HepG2 (cell line): ENCODE results near the gene MDH2. TPM values are rescaled to one million over a fixed set of nuclear protein-coding genes. Genes with fewer than 3 reads are reported as not detected.
A peak's percentile ranks its signal among the peaks of the same experiment; 100 is the strongest.
"Not testable (repeated sequence)": the region's sequence is repeated elsewhere in the genome, so short reads cannot be mapped to it uniquely, and the experiment has no call there.

ENCODE experiments used
- ATAC-seq: fragments of 200-7000 bp; cut with Tn5 transposase; 3 replicates; pipeline ENCODE4 v1.9.1; 2020; ENCODE audit warnings: mild to moderate bottlenecking, moderate library complexity
- BruUV-seq: library from RNA; stranded (reverse); fragments of 400-500 nt; replicated peaks from 2 replicates; lab custom pipeline; 2021; lab: Mats Ljungman, UMichigan
- CTCF ChIA-PET: fragments of 300-600 bp; formaldehyde crosslinking; extraction: SDS; loops from one replicate; lab custom pipeline; 2021; ENCODE audit warnings: low total read pairs, inconsistent platforms, low intra/inter-chr PET ratio; lab: Yijun Ruan, JAX
- POLR2A ChIA-PET: fragments of 350-600 bp; sonication (Branson Sonifier 250); formaldehyde crosslinking; loops from one replicate; lab custom pipeline; 2020; ENCODE audit warnings: antibody characterized with exemption, inconsistent platforms; lab: Yijun Ruan, JAX
- DNase-seq: peaks from one replicate; pipeline ENCODE4 v3.0.0-alpha.2; 2015; ENCODE audit warnings: low spot score
- FAIRE-seq: peaks from 3 replicates; lab custom pipeline; 2011; peaks lifted over from hg19 to GRCh38; lab: Jason Lieb, UNC
- H2AFZ ChIP-seq: one replicate; pipeline ENCODE4 v1.6.1; 2011; ENCODE audit warnings: low read length, inconsistent platforms
- H3K27ac ChIP-seq: fragments of 300-600 bp; 3 replicates; pipeline ENCODE4 v1.8.0; 2011; ENCODE audit warnings: mixed run types, mild to moderate bottlenecking, mixed read lengths, low read length, inconsistent platforms; ENCODE audit not compliant: insufficient read depth; ENCODE audit errors: extremely low read length
- H3K27me3 ChIP-seq, 2 experiments: fragments of 200-600 bp in 1 of 2; 2 replicates in 1 of 2; 3 replicates in 1 of 2; pipeline versions ENCODE4 v1.6.0 to v1.8.0; 2011; ENCODE audit warnings: low read length in 2 of 2, mild to moderate bottlenecking in 2 of 2, moderate library complexity in 2 of 2, inconsistent platforms in 1 of 2; ENCODE audit not compliant: insufficient read depth in 2 of 2, control insufficient read depth in 1 of 2
- H3K36me3 ChIP-seq, 2 experiments: fragments of 200-600 bp in 1 of 2; replicated peaks in 1 of 2; 2 replicates in 1 of 2; 3 replicates in 1 of 2; pipeline versions ENCODE4 v1.5.1 to v1.8.0; 2011; ENCODE audit warnings: low read length in 2 of 2, inconsistent platforms in 1 of 2; ENCODE audit not compliant: insufficient read depth in 2 of 2, control insufficient read depth in 1 of 2
- H3K4me1 ChIP-seq: 2 replicates; pipeline ENCODE4 v1.5.1; 2012; ENCODE audit warnings: low read length, inconsistent platforms; ENCODE audit not compliant: insufficient read depth
- H3K4me2 ChIP-seq: 2 replicates; pipeline ENCODE4 v1.6.0; 2011; ENCODE audit warnings: low read depth, low read length, inconsistent platforms
- H3K4me3 ChIP-seq, 3 experiments: fragments of 200-600 bp in 1 of 3; sonication (generic), shearing (Covaris generic) in 1 of 3; replicated peaks in 1 of 3; 2 replicates each; pipeline ENCODE4 v1.5.1; 2011 to 2016; ENCODE audit warnings: low read length in 3 of 3, inconsistent platforms in 2 of 3, low read depth in 2 of 3, mild to moderate bottlenecking in 2 of 3, control low read depth in 1 of 3, mixed read lengths in 1 of 3; ENCODE audit not compliant: insufficient read depth in 1 of 3
- H3K79me2 ChIP-seq: one replicate; pipeline ENCODE4 v1.6.1; 2011; ENCODE audit warnings: low read length, inconsistent platforms; ENCODE audit not compliant: insufficient read depth
- H3K9ac ChIP-seq: 2 replicates; pipeline ENCODE4 v1.6.0; 2011; ENCODE audit warnings: mild to moderate bottlenecking, low read depth, low read length, inconsistent platforms; ENCODE audit not compliant: insufficient read depth
- H3K9me3 ChIP-seq: 2 replicates; pipeline ENCODE4 v1.5.1; 2012; ENCODE audit warnings: mild to moderate bottlenecking, low read length
- H4K20me1 ChIP-seq: 2 replicates; pipeline ENCODE4 v1.6.0; 2011; ENCODE audit warnings: inconsistent platforms, mild to moderate bottlenecking, low read length, moderate library complexity; ENCODE audit not compliant: insufficient read depth
- ZNF121 ChIP-seq: sonication (generic); formaldehyde crosslinking; IDR thresholded peaks from 2 replicates; pipeline ENCODE4 v1.5.0; 2020; ENCODE audit warnings: mild to moderate bottlenecking, missing genetic modification reagents
- ZNF768 ChIP-seq: sonication (generic); formaldehyde crosslinking; IDR thresholded peaks from 2 replicates; pipeline ENCODE4 v1.4.0; 2020; ENCODE audit warnings: missing genetic modification reagents
- WGBS: methylation state at CpG from one replicate; pipeline ENCODE4 v1.1.6; 2017; ENCODE audit warnings: low lambda C conversion rate; 5-methylcytosine and 5-hydroxymethylcytosine counted together
- in situ Hi-C: cut with HindIII; loops from 2 replicates; pipeline ENCODE4 v1.10.0; 2017; ENCODE audit warnings: low pct_unique_long_range_greater_than_20kb; ENCODE audit not compliant: extremely low pct_ligation_motif_present
- intact Hi-C: fragments of 100-400 bp; cut with micrococcal nuclease; formaldehyde crosslinking; loops from one replicate; pipeline ENCODE4 v1.10.0; 2022; ENCODE audit not compliant: unreplicated experiment
- polyA plus RNA-seq, 8 experiments: library from polyadenylated mRNA; depleted of rRNA in 3 of 8; stranded (reverse) in 7 of 8; unstranded in 1 of 8; fragments of >200 nt; fragmentation: Illumina TruSeq in 4 of 8; extraction: Trizol in 4 of 8; gene quantifications; 2 replicates each; pipeline versions ENCODE4 v1.2.1 to v1.2.3, GENCODE V29; 2011 to 2016; ENCODE audit warnings: low read depth in 4 of 8, missing spikeins in 1 of 8, mixed read lengths in 1 of 8; ENCODE audit not compliant: insufficient read depth in 1 of 8
- total RNA-seq, 5 experiments: library from RNA; depleted of rRNA; stranded (reverse); fragments of >200 nt; fragmentation: Illumina TruSeq; extraction: Trizol; gene quantifications; 2 replicates each; pipeline ENCODE4 v1.2.3, GENCODE V29; 2016; ENCODE audit warnings: low read depth in 1 of 5

Gene MDH2
- total and polyA plus RNA-seq, 2 of the 13 experiments (the other 11 are each of a cell fraction or from before 2014, with no cell fraction given) = 81.4 to 90.3 TPM

DNA sequence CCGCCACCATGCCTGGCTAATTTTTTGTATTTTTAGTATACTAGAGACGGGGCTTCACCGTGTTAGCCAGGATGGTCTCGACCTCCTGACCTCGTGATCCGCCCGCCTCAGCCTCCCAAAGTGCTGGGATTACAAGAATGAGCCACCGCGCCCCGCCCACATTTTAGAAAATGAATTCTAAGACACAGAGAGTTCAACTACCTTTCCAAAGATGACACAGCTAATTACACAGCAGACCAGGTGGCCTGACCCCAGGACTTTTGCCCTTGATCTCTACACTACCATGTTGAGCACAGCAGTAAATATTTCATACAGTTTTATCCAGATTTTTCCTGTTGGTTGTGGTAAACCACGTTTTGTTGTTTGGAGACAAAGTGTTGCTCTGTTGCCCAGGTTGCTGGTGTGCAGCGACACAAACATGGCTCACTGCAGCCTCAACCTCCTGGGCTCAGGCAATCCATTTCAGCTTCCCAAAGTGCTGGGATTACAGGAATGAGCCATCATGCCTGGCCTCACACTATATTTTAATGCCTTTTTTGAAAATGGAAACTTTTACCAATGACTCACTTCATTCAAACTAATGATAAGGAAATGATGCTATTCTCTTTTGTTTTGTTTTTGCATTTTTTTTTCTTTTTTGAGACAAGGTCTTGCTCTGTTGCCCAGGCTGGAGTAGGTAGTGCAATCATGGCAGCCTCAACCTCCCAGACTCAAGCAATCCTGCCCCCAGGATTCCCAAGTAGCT, 54.0 kb downstream of the MDH2 start:
- H3K4me2 ChIP-seq, H3K9me3 ChIP-seq, BruUV-seq, intact Hi-C loops, POLR2A ChIA-PET, in situ Hi-C loops, CTCF ChIA-PET, H3K9ac ChIP-seq, DNase-seq, H3K27me3 ChIP-seq, H3K4me3 ChIP-seq, H2AFZ ChIP-seq, FAIRE-seq, H3K27ac ChIP-seq, ATAC-seq: not testable (repeated sequence)
- Histone ChIP-seq H3K36me3 (peaks cover 11 to 64% of the 10 kb centered on the region in 2 experiments; a peak in 4 of 5 replicates), H4K20me1 (peaks cover 29% of the 10 kb centered on the region), H3K79me2 (peaks cover 51% of the 10 kb centered on the region), H3K4me1 (peaks cover 45% of the 10 kb centered on the region)
- TF ChIP-seq ZNF768 (CRISPR knock-in tag) = peak; percentile 80
- 0 out of 2 replicates have a peak, but pooled peaks have one; percentile 17 for TF ChIP-seq ZNF121 (CRISPR knock-in tag)
- 97% methylated on average over 12 of the region's 12 CpGs for WGBS

DNA sequence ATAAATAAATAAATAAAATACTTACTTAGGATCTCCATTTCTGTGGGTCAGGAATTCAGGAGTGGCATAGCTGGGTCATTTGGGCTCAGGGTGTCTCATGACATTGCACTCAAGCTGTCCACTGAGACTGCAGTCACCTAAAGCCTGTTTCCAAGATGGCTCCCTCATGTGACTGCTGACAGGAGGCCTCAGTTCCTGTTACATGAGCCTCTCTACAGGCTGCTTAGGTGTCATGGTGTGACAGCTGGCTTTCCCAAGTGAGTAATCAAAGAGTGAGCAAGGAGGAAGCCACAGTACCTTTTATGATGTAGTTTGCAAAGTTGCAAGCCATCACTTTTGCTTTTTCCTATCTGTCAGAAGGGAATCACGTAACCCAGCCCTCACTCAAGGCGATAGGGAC, 55.9 kb downstream of the MDH2 start:
- H3K4me3 ChIP-seq, BruUV-seq, H3K9ac ChIP-seq, in situ Hi-C loops, H3K9me3 ChIP-seq, intact Hi-C loops, H3K27ac ChIP-seq, CTCF ChIA-PET, H2AFZ ChIP-seq, POLR2A ChIA-PET, DNase-seq, H3K27me3 ChIP-seq, FAIRE-seq: not testable (repeated sequence)
- H3K4me1 ChIP-seq = peaks cover 45% of the 10 kb centered on the region
- peak; percentile 18; the same call in 1 of the 3 replicates for ATAC-seq
- peaks cover 9 to 46% of the 10 kb centered on the region in 2 experiments; a peak in 4 of 5 replicates for H3K36me3 ChIP-seq
- 96% methylated on average over 2 of the region's 2 CpGs for WGBS
- H3K79me2 ChIP-seq = peaks cover 70% of the 10 kb centered on the region
- peaks cover 29% of the 10 kb centered on the region for H4K20me1 ChIP-seq
- H3K4me2 ChIP-seq = peak overlapping the region; percentile 45; the same call in 1 of the 2 replicates
